NCI-H1092 (cell line): ENCODE measurements around the gene CRPPA.
A peak's percentile ranks its signal among the peaks of the same experiment; 100 is the strongest.
"Not testable (repeated sequence)": the region's sequence is repeated elsewhere in the genome, so short reads cannot be mapped to it uniquely, and the experiment has no call there.

Experiments used
- DNase-seq: peaks from one replicate; lab custom pipeline; 2025; lab: John Stamatoyannopoulos, UW

The CRPPA gene

GRCh38 chr7:16421333-16422102 lies at the start of gene CRPPA:
CRPPA (minus strand) TSS chr7:16421538; CDS start chr7:16421322, 216 bp downstream.
- peak; percentile 40 for DNase-seq

GRCh38 chr7:16465469-16466361 lies 44.4 kb upstream of the CRPPA start, which contains the start of gene SOSTDC1:
SOSTDC1 (minus strand) TSS chr7:16465738; CDS start chr7:16465668, 70 bp downstream.
- DNase-seq: no peak

GRCh38 chr7:16463949-16464715 lies 42.8 kb upstream of the CRPPA start:
- no peak for DNase-seq

GRCh38 chr7:16463520-16463919 lies 42.2 kb upstream of the CRPPA start:
- DNase-seq: no peak

- no peak for DNase-seq
Observed at GRCh38 chr7:16462431-16462889, 41.1 kb upstream of the CRPPA start.

GRCh38 chr7:16460789-16461493 lies 39.6 kb upstream of the CRPPA start:
- no peak for DNase-seq

GRCh38 chr7:16456303-16456702 lies 35.0 kb upstream of the CRPPA start:
- not testable (repeated sequence) for DNase-seq

GRCh38 chr7:16455591-16455990 lies 34.3 kb upstream of the CRPPA start:
- no peak for DNase-seq

- DNase-seq: no peak
Observed at GRCh38 chr7:16450366-16450765, 29.0 kb upstream of the CRPPA start.

GRCh38 chr7:16447876-16448275 lies 26.5 kb upstream of the CRPPA start:
- DNase-seq: no peak

GRCh38 chr7:16446508-16446907 lies 25.2 kb upstream of the CRPPA start:
- DNase-seq: no peak

GRCh38 chr7:16443871-16444270 lies 22.5 kb upstream of the CRPPA start:
- DNase-seq: not testable (repeated sequence)

GRCh38 chr7:16438988-16439387 lies 17.6 kb upstream of the CRPPA start:
- DNase-seq: no peak

- no peak for DNase-seq
Observed at GRCh38 chr7:16436306-16436705, 15.0 kb upstream of the CRPPA start.

- DNase-seq: no peak
Observed at GRCh38 chr7:16433568-16434122, 12.3 kb upstream of the CRPPA start.

- DNase-seq: no peak
Observed at GRCh38 chr7:16432425-16432731, 11.0 kb upstream of the CRPPA start.

- DNase-seq: peak; percentile 13
Observed at GRCh38 chr7:16431646-16432424, 10.5 kb upstream of the CRPPA start.

- DNase-seq: no peak
Observed at GRCh38 chr7:16430133-16430532, 8.8 kb upstream of the CRPPA start.

GRCh38 chr7:16428672-16429071 lies 7.3 kb upstream of the CRPPA start:
- DNase-seq: no peak

GRCh38 chr7:16428182-16428581 lies 6.8 kb upstream of the CRPPA start:
- DNase-seq: no peak
